Adrenal gland (tissue), 5 donors: ENCODE data around the gene KIRREL3.

ENCODE experiments used
- CTCF ChIP-seq, 6 experiments: fragments of 450-650 bp in 4 of 6; fragments of 200-600 bp in 2 of 6; sonication (generic) in 1 of 6; IDR thresholded peaks; 1 replicate in 5 of 6; 2 replicates in 1 of 6; pipeline versions ENCODE4 v1.5.1 to v1.8.0; 2016 to 2021; ENCODE audit warnings: antibody characterized with exemption in 6 of 6, mild to moderate bottlenecking in 2 of 6, moderate library complexity in 1 of 6
- POLR2A ChIP-seq, 2 donors: fragments of 450-650 bp; IDR thresholded peaks; one replicate each; pipeline ENCODE4 v1.6.1; 2017; ENCODE audit warnings: antibody characterized with exemption in 2 of 2, mild to moderate bottlenecking in 2 of 2, moderate library complexity in 1 of 2
- donor health status: DM: no; HTN: no; CAD: no.

- TF ChIP-seq CTCF (IDR thresholded peaks at IDR 0.05), result no peak
- no peak for TF ChIP-seq POLR2A (IDR thresholded peaks at IDR 0.05)
These were observed 79.7 kb downstream of the KIRREL3 start for GRCh38 chr11:126920833-126921232.
